RWPE2 (cell line): ENCODE data around the gene HTR4.

Source experiments
- ATAC-seq: fragments of 200-7000 bp; cut with Tn5 transposase; 3 replicates; pipeline ENCODE4 v1.9.1; 2021; ENCODE audit warnings: low read depth
- DNase-seq: peaks from one replicate; pipeline ENCODE4 v3.0.0-alpha.2; 2020; ENCODE audit warnings: low spot score
- H3K27ac ChIP-seq: fragments of 450-650 bp; 2 replicates; pipeline ENCODE4 v1.5.1; 2017; ENCODE audit warnings: mild to moderate bottlenecking; ENCODE audit not compliant: poor library complexity, severe bottlenecking
- H3K27me3 ChIP-seq: fragments of 250-450 bp; sonication (Bioruptor Pico); 2 replicates; pipeline ENCODE4 v1.5.1; 2021; ENCODE audit warnings: mild to moderate bottlenecking, moderate library complexity; ENCODE audit not compliant: insufficient read depth, poor library complexity, severe bottlenecking
- H3K36me3 ChIP-seq: fragments of 250-450 bp; sonication (Bioruptor Pico); 2 replicates; pipeline ENCODE4 v1.5.1; 2020; ENCODE audit warnings: low read depth, mild to moderate bottlenecking, moderate library complexity
- H3K4me1 ChIP-seq: fragments of 250-450 bp; sonication (Bioruptor Pico); 2 replicates; pipeline ENCODE4 v1.5.1; 2021; ENCODE audit warnings: mild to moderate bottlenecking, moderate library complexity; ENCODE audit not compliant: insufficient read depth, poor library complexity, severe bottlenecking
- H3K4me3 ChIP-seq: fragments of 250-450 bp; sonication (Bioruptor Pico); 2 replicates; pipeline ENCODE4 v1.5.1; 2021; ENCODE audit warnings: mild to moderate bottlenecking, moderate library complexity; ENCODE audit not compliant: severe bottlenecking
- H3K9me3 ChIP-seq: fragments of 250-450 bp; sonication (Bioruptor Pico); 2 replicates; pipeline ENCODE4 v1.5.1; 2021; ENCODE audit warnings: mild to moderate bottlenecking, moderate library complexity; ENCODE audit not compliant: severe bottlenecking
- TF ChIP-seq, protein P1 (sequence below): fragments of 450-650 bp; IDR thresholded peaks from one replicate; pipeline ENCODE4 v1.5.1; 2017; ENCODE audit warnings: mild to moderate bottlenecking, moderate library complexity; ENCODE audit not compliant: poor library complexity, severe bottlenecking

Gene HTR4

DNA sequence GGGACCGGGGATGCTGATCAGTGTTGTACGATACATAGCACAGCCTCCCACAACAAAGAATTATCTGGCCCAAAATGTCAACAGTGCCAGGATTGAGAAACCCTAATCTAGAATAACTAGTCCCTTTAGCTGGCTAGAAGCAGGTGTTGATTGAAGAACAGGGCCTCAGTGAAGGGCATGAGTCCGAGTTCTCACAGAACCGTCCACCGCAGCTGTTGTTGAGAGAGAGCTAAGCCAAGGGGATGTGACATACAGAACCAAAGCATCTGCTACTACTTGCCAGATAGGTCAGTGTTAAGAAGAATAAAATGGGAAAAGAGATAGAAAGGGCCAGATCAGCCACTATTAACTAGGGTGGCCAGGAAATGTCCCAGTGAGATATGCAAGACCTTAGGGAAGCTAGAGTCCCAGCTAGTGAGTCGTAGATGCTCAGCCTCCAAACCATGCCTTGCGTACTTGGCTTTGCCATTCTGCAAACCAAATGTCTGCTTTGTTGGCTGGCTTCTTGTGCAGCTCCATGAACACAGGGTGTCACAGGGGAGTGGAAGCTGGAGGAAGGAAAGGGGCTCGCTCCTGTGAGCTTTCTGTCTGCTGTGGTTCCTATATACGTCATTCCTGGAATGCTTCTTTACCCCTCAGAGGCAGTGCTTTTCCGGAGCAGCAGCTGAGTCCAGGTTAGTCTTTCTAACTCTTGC is 201.7 kb downstream of the HTR4 start:
- H3K36me3 ChIP-seq: no peaks in the 10 kb centered on the region
- TF ChIP-seq, protein P1, sequence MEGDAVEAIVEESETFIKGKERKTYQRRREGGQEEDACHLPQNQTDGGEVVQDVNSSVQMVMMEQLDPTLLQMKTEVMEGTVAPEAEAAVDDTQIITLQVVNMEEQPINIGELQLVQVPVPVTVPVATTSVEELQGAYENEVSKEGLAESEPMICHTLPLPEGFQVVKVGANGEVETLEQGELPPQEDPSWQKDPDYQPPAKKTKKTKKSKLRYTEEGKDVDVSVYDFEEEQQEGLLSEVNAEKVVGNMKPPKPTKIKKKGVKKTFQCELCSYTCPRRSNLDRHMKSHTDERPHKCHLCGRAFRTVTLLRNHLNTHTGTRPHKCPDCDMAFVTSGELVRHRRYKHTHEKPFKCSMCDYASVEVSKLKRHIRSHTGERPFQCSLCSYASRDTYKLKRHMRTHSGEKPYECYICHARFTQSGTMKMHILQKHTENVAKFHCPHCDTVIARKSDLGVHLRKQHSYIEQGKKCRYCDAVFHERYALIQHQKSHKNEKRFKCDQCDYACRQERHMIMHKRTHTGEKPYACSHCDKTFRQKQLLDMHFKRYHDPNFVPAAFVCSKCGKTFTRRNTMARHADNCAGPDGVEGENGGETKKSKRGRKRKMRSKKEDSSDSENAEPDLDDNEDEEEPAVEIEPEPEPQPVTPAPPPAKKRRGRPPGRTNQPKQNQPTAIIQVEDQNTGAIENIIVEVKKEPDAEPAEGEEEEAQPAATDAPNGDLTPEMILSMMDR: no peak
- no peak for ATAC-seq
- no peaks in the 10 kb centered on the region for H3K4me1 ChIP-seq
- H3K27me3 ChIP-seq: no peaks in the 10 kb centered on the region
- no peak for DNase-seq
- H3K9me3 ChIP-seq: no peaks in the 10 kb centered on the region
- no peak overlapping the region for H3K27ac ChIP-seq
- no peak overlapping the region for H3K4me3 ChIP-seq

- ATAC-seq (no peak), DNase-seq (no peak)
- Histone ChIP-seq H3K4me1 (no peaks in the 10 kb centered on the region), H3K27ac (no peak overlapping the region), H3K9me3 (no peaks in the 10 kb centered on the region), H3K4me3 (no peak overlapping the region), H3K36me3 (peaks cover 11% of the 10 kb centered on the region), H3K27me3 (no peaks in the 10 kb centered on the region)
- TF ChIP-seq, protein P1: no peak
Measured at GRCh38 chr5:148446611-148447010, 207.7 kb downstream of the HTR4 start.

GRCh38 chr5:148445578-148445977 is 208.7 kb downstream of the HTR4 start:
- ATAC-seq: no peak
- peaks cover 22% of the 10 kb centered on the region for H3K36me3 ChIP-seq

DNA sequence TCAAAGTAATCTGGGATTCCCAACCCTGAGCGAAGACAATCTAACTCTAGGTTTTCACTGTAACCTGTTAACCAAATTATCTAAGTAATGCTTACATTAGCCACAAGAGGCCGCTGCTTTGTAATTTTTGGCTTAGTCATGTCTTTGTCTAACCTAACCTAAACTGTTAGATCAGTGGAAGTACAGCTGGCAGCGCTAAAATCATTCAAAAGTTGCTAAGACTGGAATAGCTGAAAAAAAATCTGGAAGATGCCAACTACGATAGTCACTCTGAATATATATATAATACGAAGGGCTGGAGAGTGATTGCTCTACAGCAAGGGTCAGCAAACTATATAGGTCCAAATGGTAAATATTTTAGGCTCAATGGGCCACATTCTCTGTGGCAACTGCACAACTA is 210.3 kb downstream of the HTR4 start:
- no peak overlapping the region for H3K4me3 ChIP-seq
- no peaks in the 10 kb centered on the region for H3K4me1 ChIP-seq
- no peaks in the 10 kb centered on the region for H3K9me3 ChIP-seq
- H3K27me3 ChIP-seq: no peaks in the 10 kb centered on the region
- H3K27ac ChIP-seq: no peak overlapping the region
- TF ChIP-seq, protein P1: peak; percentile 96
- ATAC-seq: peak; percentile 88
- no peak for DNase-seq
- peaks cover 37% of the 10 kb centered on the region for H3K36me3 ChIP-seq

More at GRCh38 chr5:148445578-148445977, 208.7 kb downstream of the HTR4 start:
- DNase-seq: no peak
- Histone ChIP-seq H3K4me1 (no peaks in the 10 kb centered on the region), H3K9me3 (no peaks in the 10 kb centered on the region), H3K27me3 (no peaks in the 10 kb centered on the region), H3K27ac (no peak overlapping the region), H3K4me3 (no peak overlapping the region)
- TF ChIP-seq, protein P1: no peak

GRCh38 chr5:148443241-148443640 is 211.1 kb downstream of the HTR4 start:
- ATAC-seq: no peak
- DNase-seq: no peak
- Histone ChIP-seq H3K36me3 (peaks cover 45% of the 10 kb centered on the region), H3K9me3 (no peaks in the 10 kb centered on the region), H3K4me1 (no peaks in the 10 kb centered on the region), H3K4me3 (no peak overlapping the region), H3K27me3 (no peaks in the 10 kb centered on the region), H3K27ac (no peak overlapping the region)
- TF ChIP-seq, protein P1: no peak
